AG20443 (cell line): ENCODE results near the gene OR4F15.
"Not testable (repeated sequence)": the region's sequence is repeated elsewhere in the genome, so short reads cannot be mapped to it uniquely, and the experiment has no call there.

Experiments used
- DNase-seq: peaks from one replicate; pipeline ENCODE4 v3.0.0; 2012; ENCODE audit warnings: low spot score, mixed read lengths

Gene OR4F15

DNA sequence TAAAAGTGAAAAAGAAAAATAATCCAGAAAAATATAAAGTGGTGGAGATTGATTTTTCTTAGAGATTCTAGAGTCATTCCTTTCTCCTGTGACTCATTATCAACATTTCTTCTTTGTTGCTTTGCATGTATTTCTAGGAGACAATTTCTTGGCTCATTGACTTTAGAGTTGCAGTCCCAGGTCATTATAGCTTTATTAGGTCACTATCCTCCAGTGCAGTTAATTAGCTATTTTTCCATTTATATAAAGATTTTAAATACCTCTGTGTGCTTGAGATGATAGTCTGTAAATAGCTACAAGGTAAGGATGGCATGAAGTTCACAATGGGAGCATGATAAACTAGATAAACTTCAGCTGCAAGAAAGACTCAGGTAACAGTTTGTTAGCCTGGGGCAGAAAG, at the start of gene OR4F15:
OR4F15 (plus strand) TSS at position 301 of the 400 bp plus-strand sequence. CDS start 5,985 bp downstream, outside the sequence.
- no peak for DNase-seq

DNA sequence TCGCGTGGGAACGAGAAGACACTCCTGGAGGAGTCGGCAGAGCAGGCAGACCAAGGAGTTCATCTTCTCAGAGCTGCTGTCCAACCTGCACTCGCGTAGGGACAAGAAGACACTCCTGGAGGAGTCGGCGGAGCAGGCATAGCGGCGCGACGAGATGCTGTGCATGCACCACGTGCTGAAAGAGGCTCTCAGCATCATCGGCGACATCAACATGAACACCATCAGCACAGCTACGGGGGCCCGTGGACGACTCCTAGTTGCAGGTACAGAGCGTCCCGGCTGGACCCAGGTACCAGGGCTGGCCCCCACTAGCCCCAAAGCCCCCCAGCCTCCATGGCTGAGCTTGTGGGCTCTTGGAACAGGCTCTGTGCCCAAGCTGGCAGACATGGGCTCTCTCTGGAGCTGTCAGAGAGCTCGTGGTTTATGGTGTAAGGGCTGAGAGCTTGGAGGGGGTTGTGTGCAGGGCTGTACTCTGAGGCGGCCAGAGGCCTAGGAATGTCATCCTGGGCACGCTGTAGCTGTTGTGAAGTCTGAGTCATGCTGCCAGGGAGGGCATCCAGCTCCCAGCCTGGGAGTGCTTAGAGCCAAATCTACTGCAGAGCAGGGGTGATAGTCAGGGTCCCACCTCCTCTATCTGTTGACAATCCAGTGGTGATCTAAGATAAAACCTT, 47.2 kb upstream of the OR4F15 start:
- DNase-seq, result not testable (repeated sequence)

DNA sequence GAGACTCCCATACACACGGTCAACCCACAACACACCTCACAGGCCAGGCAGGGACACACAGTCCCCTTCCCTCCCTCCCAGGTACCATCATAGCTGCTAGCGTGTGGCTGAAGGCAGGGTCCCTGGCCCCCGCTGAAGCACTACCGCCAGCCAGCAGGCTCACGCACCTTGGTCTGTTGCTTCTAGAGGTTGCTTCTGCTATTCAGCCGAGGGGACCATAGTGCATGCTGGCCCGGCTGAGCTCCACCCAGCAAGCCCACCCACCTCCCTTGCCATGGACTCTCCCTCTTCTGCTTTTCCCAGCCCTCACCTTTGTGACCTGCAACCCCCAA, 46.7 kb upstream of the OR4F15 start:
- DNase-seq, result not testable (repeated sequence)

GRCh38 chr15:101765772-101766456, 46.1 kb upstream of the OR4F15 start:
- DNase-seq, result no peak

GRCh38 chr15:101767083-101767640, 44.8 kb upstream of the OR4F15 start:
- not testable (repeated sequence) for DNase-seq

DNA sequence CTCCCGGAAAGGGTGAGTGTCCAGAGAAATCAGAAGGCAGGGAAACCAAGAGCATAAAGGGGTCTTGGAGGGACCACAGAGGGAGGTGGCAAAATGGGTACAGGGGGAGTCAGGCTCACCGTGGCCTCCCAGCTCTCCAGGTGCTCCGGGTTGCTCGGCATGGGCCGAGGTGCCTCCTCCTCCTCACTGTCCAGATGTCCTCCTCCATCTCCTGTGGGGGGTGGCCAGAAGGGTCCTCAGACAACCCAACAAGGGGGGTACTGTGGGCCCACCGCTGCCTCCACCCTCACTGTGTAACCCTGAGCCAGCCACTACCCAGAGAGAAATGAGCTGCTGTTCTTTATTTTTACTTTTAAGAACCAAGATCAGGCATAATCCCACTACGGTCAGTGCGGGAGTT, 39.1 kb upstream of the OR4F15 start:
- no peak for DNase-seq

DNA sequence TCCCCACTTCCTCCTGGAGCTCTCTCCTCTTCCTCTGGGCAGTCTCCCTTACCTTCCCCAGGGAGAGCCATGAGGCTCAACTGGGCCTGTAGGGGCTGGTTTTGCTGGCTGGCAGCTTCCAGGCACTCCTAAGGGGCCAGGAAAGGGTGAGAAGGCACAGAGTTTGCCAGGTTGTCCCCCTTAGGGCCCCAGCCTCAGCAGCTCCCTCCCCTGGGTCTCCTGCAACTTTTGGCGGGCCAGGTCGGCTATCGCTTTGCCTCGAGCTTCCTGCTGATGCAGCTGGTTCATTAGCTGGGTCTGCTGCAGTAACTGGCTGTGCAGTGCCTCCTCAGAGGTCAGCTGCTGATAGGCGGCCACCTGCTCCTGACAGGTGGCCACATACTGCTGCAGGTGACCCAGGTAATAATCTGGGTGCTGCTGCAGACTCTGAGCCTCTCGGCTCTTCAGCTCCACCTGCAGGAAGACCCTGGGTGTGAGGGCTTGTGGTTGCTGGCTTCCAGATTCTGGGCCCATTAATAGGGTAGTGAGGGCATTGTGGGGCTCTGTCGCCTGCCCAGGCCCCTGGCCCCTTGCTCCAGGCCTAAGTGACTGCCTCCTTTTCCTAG, 38.4 kb upstream of the OR4F15 start:
- DNase-seq, result no peak

GRCh38 chr15:101775136-101775535, 36.9 kb upstream of the OR4F15 start:
- no peak for DNase-seq

GRCh38 chr15:101778576-101778975, 33.4 kb upstream of the OR4F15 start:
- DNase-seq, result not testable (repeated sequence)

DNA sequence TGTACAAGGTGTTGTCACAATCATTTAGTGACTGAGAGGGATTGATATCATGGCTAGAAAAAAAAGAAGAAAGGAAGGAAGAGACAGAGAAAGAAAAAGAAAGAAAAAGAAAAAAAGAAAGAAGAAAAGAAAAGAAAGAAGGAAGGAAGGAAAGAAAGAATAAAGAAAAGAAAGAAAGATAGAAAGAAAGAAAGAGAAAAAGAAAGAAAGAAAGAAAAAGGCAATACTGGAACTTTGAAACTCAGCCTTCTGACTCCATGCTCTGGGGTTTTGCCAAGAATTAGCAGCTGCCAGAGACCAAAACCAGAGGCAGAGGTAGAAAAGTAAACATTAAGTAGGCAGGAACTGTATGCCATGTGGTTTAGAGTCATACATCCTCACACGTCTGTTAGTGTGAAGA, 31.8 kb upstream of the OR4F15 start:
- DNase-seq, result not testable (repeated sequence)

- DNase-seq, result no peak
Measured at GRCh38 chr15:101781928-101782327, 30.1 kb upstream of the OR4F15 start.

- DNase-seq, result no peak
Measured at GRCh38 chr15:101784644-101785043, 27.4 kb upstream of the OR4F15 start.

GRCh38 chr15:101786422-101786821, 25.6 kb upstream of the OR4F15 start:
- not testable (repeated sequence) for DNase-seq

- not testable (repeated sequence) for DNase-seq
Measured at GRCh38 chr15:101788001-101788400, 24.0 kb upstream of the OR4F15 start.

DNA sequence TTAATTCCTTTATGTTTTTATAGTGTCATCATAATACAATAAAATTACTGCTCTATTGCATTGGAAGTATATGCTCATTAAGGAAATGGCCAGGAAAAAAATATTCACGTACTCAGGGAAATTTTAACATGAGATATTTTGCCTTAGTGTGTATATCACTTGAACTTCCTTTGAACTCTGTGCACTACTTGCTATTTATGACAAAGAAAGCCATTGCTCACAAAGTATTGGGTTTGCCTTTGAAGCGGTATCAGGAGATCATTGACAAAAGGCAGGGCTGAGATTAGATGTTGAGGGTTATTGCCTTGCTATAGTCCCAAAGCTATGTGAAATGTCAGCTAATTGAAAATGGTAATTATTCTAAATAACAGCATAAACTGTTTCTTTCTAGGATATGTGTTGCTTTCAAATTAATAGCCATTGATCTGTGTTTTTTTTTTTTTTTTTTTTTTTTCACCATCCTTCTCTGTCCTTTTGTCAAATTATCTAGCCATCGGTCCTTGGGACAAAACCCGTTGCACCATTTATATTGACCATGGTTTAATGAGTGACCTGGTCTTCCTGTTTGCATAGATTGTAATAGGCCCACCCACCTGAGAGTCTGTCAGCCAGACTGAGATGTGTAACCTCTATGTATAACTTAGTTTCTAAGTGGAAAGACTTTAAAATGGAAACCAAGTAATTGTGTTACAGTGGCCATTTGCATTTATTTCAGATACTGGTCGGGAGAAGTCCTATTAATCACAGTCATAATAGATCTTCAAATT, 23.3 kb upstream of the OR4F15 start:
- DNase-seq, result not testable (repeated sequence)

GRCh38 chr15:101790748-101791147, 21.3 kb upstream of the OR4F15 start:
- not testable (repeated sequence) for DNase-seq

DNA sequence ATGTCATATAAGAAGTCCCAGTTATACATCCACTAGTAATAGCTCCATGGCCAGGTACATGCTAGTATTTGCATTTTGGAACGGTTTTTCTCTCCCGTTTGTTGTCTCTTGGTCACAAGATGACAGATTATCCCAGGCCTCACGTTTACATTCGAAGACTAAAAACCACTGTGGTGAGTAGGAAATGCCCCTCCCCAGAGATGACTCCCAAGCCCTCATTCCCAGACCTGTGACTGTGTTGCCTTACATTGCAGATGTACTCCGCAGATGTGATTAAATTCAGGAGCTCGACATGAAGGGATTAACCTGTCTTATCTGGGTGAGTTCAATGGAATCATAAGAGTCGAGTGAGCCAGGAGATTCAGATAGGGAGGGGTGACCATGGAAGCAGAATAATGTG, 18.0 kb upstream of the OR4F15 start:
- not testable (repeated sequence) for DNase-seq

DNA sequence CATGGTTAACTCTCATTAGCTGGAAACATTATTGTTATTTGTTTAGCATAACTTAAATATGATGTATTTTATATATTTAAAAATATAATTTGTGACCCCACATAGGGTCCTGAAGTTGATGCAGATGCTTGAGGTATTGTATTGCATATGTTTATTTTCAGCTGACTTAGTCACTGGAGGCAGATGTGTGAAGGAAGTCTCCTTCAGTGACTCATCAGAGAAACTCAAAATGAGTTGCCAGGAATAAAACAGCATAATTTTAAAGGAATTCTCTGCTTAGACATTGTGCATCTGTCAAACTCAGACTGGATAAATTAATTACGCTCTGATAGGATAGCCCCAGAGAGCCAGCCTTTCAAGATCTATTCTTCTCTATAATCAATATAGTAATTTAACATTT, 16.5 kb upstream of the OR4F15 start:
- DNase-seq, result peak; percentile 63

DNA sequence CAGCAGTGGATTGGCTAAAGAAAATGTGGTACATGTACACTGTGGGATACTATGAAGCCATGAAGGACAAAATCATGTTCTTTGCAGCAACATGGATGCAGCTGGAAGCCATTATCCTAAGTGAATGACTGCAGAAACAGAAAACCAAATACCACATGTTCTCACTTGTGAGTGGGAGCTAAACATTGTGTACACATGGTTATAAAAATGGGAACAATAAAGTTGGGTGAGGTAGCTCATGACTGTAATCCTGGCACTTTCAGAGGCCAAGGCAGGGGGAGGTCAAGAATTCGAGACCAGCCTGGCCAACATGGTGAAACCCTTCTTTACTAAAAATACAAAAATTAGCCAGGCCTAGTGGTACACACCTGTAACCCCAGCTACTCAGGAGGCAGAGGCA, 12.3 kb upstream of the OR4F15 start:
- DNase-seq, result no peak

- DNase-seq, result no peak
Measured at GRCh38 chr15:101801048-101801447, 11.0 kb upstream of the OR4F15 start.

- no peak for DNase-seq
Measured at GRCh38 chr15:101803209-101803608, 8.8 kb upstream of the OR4F15 start, which contains the start of gene OR4F6. Gene OR4F6, plus strand, starts transcription at chr15:101803509. Its CDS starts 2,211 bp downstream, at chr15:101805720.

GRCh38 chr15:101803676-101804075, 8.3 kb upstream of the OR4F15 start:
- DNase-seq, result no peak
